PC-3 (cell line): ENCODE measurements around the gene GRK2. TPM values are rescaled to one million over a fixed set of nuclear protein-coding genes. Genes with fewer than 3 reads are reported as not detected.

Source experiments
- ATAC-seq: fragments of 200-7000 bp; cut with Tn5 transposase; 2 replicates; pipeline ENCODE4 v1.9.1; 2020; ENCODE audit warnings: mild to moderate bottlenecking, moderate library complexity
- BruUV-seq: library from RNA; stranded (reverse); fragments of 400-500 nt; replicated peaks from 2 replicates; lab custom pipeline; 2021; lab: Mats Ljungman, UMichigan
- CTCF ChIA-PET: fragments of 300-600 bp; sonication (Branson Sonifier 250); formaldehyde crosslinking; loops from one replicate; lab custom pipeline; 2022; ENCODE audit warnings: antibody characterized with exemption; lab: Charles Lee
- POLR2A ChIA-PET: fragments of 300-600 bp; sonication (Branson Sonifier 250); formaldehyde crosslinking; loops from one replicate; lab custom pipeline; 2022; ENCODE audit warnings: antibody characterized with exemption; ENCODE audit not compliant: unreplicated experiment; lab: Charles Lee
- DNase-seq: peaks from one replicate; pipeline ENCODE4 v3.0.0-alpha.2; 2015
- H2AFZ ChIP-seq: fragments of 300-600 bp; sonication (generic); 2 replicates; pipeline ENCODE4 v1.6.0; 2016; ENCODE audit warnings: antibody characterized with exemption, low read length
- H3F3A ChIP-seq: fragments of 300-600 bp; sonication (generic); one replicate; pipeline ENCODE4 v1.6.0; 2017; ENCODE audit warnings: antibody characterized with exemption, low read length, control low read depth, mild to moderate bottlenecking; ENCODE audit not compliant: unreplicated experiment
- H3K27ac ChIP-seq: fragments of 300-600 bp; sonication (generic); 2 replicates; pipeline ENCODE4 v1.5.1; 2016; ENCODE audit warnings: mild to moderate bottlenecking, low read length
- H3K27me3 ChIP-seq: fragments of 300-600 bp; sonication (generic); 2 replicates; pipeline ENCODE4 v1.6.1; 2016; ENCODE audit warnings: low read length, mixed read lengths
- H3K36me3 ChIP-seq: fragments of 300-600 bp; sonication (generic); 2 replicates; pipeline ENCODE4 v1.6.1; 2016; ENCODE audit warnings: low read depth, mixed run types, low read length, mixed read lengths
- H3K4me1 ChIP-seq: fragments of 300-600 bp; sonication (generic); 2 replicates; pipeline ENCODE4 v1.5.1; 2016; ENCODE audit warnings: low read length; ENCODE audit not compliant: insufficient read depth
- H3K4me2 ChIP-seq: fragments of 300-600 bp; sonication (generic); 2 replicates; pipeline ENCODE4 v1.6.0; 2016; ENCODE audit warnings: low read length
- H3K4me3 ChIP-seq: fragments of 300-600 bp; sonication (generic); 2 replicates; pipeline ENCODE4 v1.5.1; 2016; ENCODE audit warnings: mild to moderate bottlenecking, low read length, mixed read lengths
- H3K79me2 ChIP-seq: fragments of 300-600 bp; sonication (generic); 2 replicates; pipeline ENCODE4 v1.6.1; 2017; ENCODE audit warnings: low read length, mixed read lengths
- H3K9ac ChIP-seq: fragments of 300-600 bp; sonication (generic); 2 replicates; pipeline ENCODE4 v1.6.0; 2016; ENCODE audit warnings: mild to moderate bottlenecking, low read length
- H3K9me2 ChIP-seq: fragments of 300-600 bp; sonication (generic); replicated peaks from 2 replicates; pipeline ENCODE4 v1.6.1; 2016; ENCODE audit warnings: mixed run types, low read length, mixed read lengths
- H3K9me3 ChIP-seq: fragments of 300-600 bp; sonication (generic); 2 replicates; pipeline ENCODE4 v1.6.1; 2016; ENCODE audit warnings: low read length, mixed read lengths
- H4K20me1 ChIP-seq: fragments of 300-600 bp; sonication (generic); 2 replicates; pipeline ENCODE4 v1.6.1; 2016; ENCODE audit warnings: low read length, mixed read lengths
- CTCF ChIP-seq: fragments of 300-600 bp; sonication (generic); conservative IDR thresholded peaks from 2 replicates; pipeline ENCODE4 v1.5.1; 2017; ENCODE audit warnings: antibody characterized with exemption, low read depth, mild to moderate bottlenecking, low read length
- EZH2 ChIP-seq: fragments of 300-600 bp; sonication (generic); IDR thresholded peaks from one replicate; pipeline ENCODE4 v1.6.1; 2017; ENCODE audit warnings: antibody characterized with exemption, mild to moderate bottlenecking, low read length; ENCODE audit not compliant: unreplicated experiment
- EZH2phosphoT487 ChIP-seq: fragments of 300-600 bp; sonication (generic); IDR thresholded peaks from 2 replicates; pipeline ENCODE4 v1.6.1; 2018; ENCODE audit warnings: mild to moderate bottlenecking, antibody characterized with exemption, low read length, borderline replicate concordance
- intact Hi-C: fragments of 100-400 bp; cut with micrococcal nuclease; formaldehyde crosslinking; loops from 2 replicates; pipeline ENCODE4 v1.9.0; 2023
- total RNA-seq: library from RNA; depleted of rRNA; stranded (reverse); fragments of >200 nt; gene quantifications from 2 replicates; pipeline ENCODE4 v1.2.3, GENCODE V29; 2014

GRK2 gene
- total RNA-seq, 1 experiment from 2014 or later: 103 TPM

- no TSS peak for BruUV-seq
- Histone ChIP-seq H3K4me1 (peaks cover 27% of the 10 kb centered on the region), H3K4me3 (no peak overlapping the region), H3K27ac (no peak overlapping the region), H3K9ac (no peak overlapping the region), H2AFZ (no peak overlapping the region), H3K4me2 (no peak overlapping the region), H3K36me3 (peaks cover 7% of the 10 kb centered on the region; the same call in 1 of the 2 replicates), H4K20me1 (no peaks in the 10 kb centered on the region), H3K79me2 (peaks cover 15% of the 10 kb centered on the region), H3K27me3 (no peaks in the 10 kb centered on the region), H3F3A (peaks cover 5% of the 10 kb centered on the region), H3K9me3 (no peaks in the 10 kb centered on the region), H3K9me2 (no peaks in the 10 kb centered on the region)
- intact Hi-C loops: no loop called here
- CTCF ChIA-PET: no interaction called here
- ATAC-seq: no peak
- no peak for DNase-seq
- POLR2A ChIA-PET: no interaction called here
- TF ChIP-seq EZH2phosphoT487: no peak
- no peak for TF ChIP-seq EZH2
- TF ChIP-seq CTCF: no peak
Observed at GRCh38 chr11:67308031-67308866, 42.0 kb downstream of the GRK2 start.

GRCh38 chr11:67309166-67309565, 42.9 kb downstream of the GRK2 start:
- BruUV-seq: no TSS peak
- Histone ChIP-seq H3K79me2 (peaks cover 9% of the 10 kb centered on the region), H2AFZ (no peak overlapping the region), H3K9ac (no peak overlapping the region), H3K36me3 (peaks cover 7% of the 10 kb centered on the region; the same call in 1 of the 2 replicates), H3K4me2 (no peak overlapping the region), H3K9me3 (no peaks in the 10 kb centered on the region), H3K27ac (no peak overlapping the region), H3K4me1 (peaks cover 31% of the 10 kb centered on the region), H3F3A (peaks cover 5% of the 10 kb centered on the region), H3K9me2 (no peaks in the 10 kb centered on the region), H4K20me1 (no peaks in the 10 kb centered on the region), H3K4me3 (no peak overlapping the region), H3K27me3 (no peaks in the 10 kb centered on the region)
- ATAC-seq: no peak
- intact Hi-C loops: no loop called here
- no peak for DNase-seq
- no peak for TF ChIP-seq CTCF
- TF ChIP-seq EZH2phosphoT487: no peak
- no peak for TF ChIP-seq EZH2
- ChIA-PET POLR2A (no interaction called here), CTCF (no interaction called here)

DNA sequence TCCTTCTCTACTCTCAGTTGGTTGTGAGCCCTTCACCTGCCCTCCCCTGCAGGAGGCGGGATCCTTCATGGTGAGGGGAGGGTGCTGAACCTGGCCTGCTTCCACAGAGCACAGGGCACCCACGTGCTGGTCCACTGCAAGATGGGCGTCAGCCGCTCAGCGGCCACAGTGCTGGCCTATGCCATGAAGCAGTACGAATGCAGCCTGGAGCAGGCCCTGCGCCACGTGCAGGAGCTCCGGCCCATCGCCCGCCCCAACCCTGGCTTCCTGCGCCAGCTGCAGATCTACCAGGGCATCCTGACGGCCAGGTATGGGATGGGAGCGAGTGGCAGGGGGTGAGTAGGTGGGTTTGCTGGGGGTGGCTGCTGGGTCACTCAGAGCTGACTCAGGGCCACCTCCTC, 43.4 kb downstream of the GRK2 start:
- ATAC-seq (no peak), DNase-seq (no peak)
- no peak overlapping the region for H3K4me2 ChIP-seq
- no peaks in the 10 kb centered on the region for H3K9me2 ChIP-seq
- CTCF ChIA-PET: no interaction called here
- POLR2A ChIA-PET: no interaction called here
- H3K9ac ChIP-seq: no peak overlapping the region
- no peaks in the 10 kb centered on the region for H3K27me3 ChIP-seq
- H3K36me3 ChIP-seq: peaks cover 7% of the 10 kb centered on the region; the same call in 1 of the 2 replicates
- H3K27ac ChIP-seq: no peak overlapping the region
- no peaks in the 10 kb centered on the region for H3K9me3 ChIP-seq
- H4K20me1 ChIP-seq: no peaks in the 10 kb centered on the region
- peaks cover 4% of the 10 kb centered on the region for H3K79me2 ChIP-seq
- H3K4me3 ChIP-seq: no peak overlapping the region
- no peak for TF ChIP-seq EZH2
- no peak for TF ChIP-seq CTCF
- no peak for TF ChIP-seq EZH2phosphoT487
- intact Hi-C loops: no loop called here
- no TSS peak for BruUV-seq
- no peak overlapping the region for H2AFZ ChIP-seq
- peaks cover 27% of the 10 kb centered on the region for H3K4me1 ChIP-seq
- H3F3A ChIP-seq: peaks cover 5% of the 10 kb centered on the region
